GM23338 (cell line): ENCODE data around the gene MYO9A. TPM values are rescaled to one million over a fixed set of nuclear protein-coding genes. Genes with fewer than 3 reads are reported as not detected.
A peak's percentile ranks its signal among the peaks of the same experiment; 100 is the strongest.

Experiments used
- ATAC-seq: fragments of 200-7000 bp; cut with Tn5 transposase; 3 replicates; pipeline ENCODE4 v1.9.1; 2020
- DNase-seq: peaks from one replicate; pipeline ENCODE4 v3.0.0-alpha.2; 2015; ENCODE audit warnings: low spot score
- H2AFZ ChIP-seq: fragments of 200-600 bp; sonication (generic); 2 replicates; pipeline ENCODE4 v1.8.0; 2016; ENCODE audit warnings: antibody characterized with exemption, mild to moderate bottlenecking, moderate library complexity
- H3F3A ChIP-seq: fragments of 200-600 bp; sonication (generic); replicated peaks from 2 replicates; pipeline ENCODE4 v1.8.0; 2017; ENCODE audit warnings: antibody characterized with exemption, mixed run types, low read depth
- H3K27ac ChIP-seq: fragments of 200-600 bp; sonication (generic); 2 replicates; pipeline ENCODE4 v1.6.1; 2016; ENCODE audit warnings: low read depth
- H3K27me3 ChIP-seq: fragments of 200-600 bp; sonication (generic); 2 replicates; pipeline ENCODE4 v1.8.0; 2016; ENCODE audit warnings: mild to moderate bottlenecking, mixed run types, moderate library complexity; ENCODE audit not compliant: insufficient read depth
- H3K36me3 ChIP-seq: fragments of 200-600 bp; sonication (generic); 2 replicates; pipeline ENCODE4 v1.8.0; 2016; ENCODE audit warnings: mild to moderate bottlenecking; ENCODE audit not compliant: insufficient read depth
- H3K4me1 ChIP-seq: fragments of 200-600 bp; sonication (generic); 2 replicates; pipeline ENCODE4 v1.8.0; 2016; ENCODE audit warnings: mild to moderate bottlenecking, moderate library complexity; ENCODE audit not compliant: insufficient read depth
- H3K4me2 ChIP-seq: fragments of 200-600 bp; sonication (generic); 2 replicates; pipeline ENCODE4 v1.7.1; 2017; ENCODE audit warnings: mixed run types
- H3K4me3 ChIP-seq: fragments of 200-600 bp; sonication (generic); 2 replicates; pipeline ENCODE4 v1.6.1; 2016; ENCODE audit warnings: mixed run types
- H3K79me2 ChIP-seq: fragments of 200-600 bp; sonication (generic); replicated peaks from 2 replicates; pipeline ENCODE4 v1.8.0; 2017; ENCODE audit warnings: mild to moderate bottlenecking; ENCODE audit not compliant: insufficient read depth
- H3K9me2 ChIP-seq: fragments of 200-600 bp; sonication (generic); 2 replicates; pipeline ENCODE4 v1.8.0; 2017; ENCODE audit not compliant: insufficient read depth
- H4K20me1 ChIP-seq: fragments of 200-600 bp; sonication (generic); replicated peaks from 2 replicates; pipeline ENCODE4 v1.8.0; 2017; ENCODE audit warnings: mild to moderate bottlenecking; ENCODE audit not compliant: insufficient read depth
- H3K27ac Mint-ChIP-seq: 2 replicates; pipeline ENCODE4 v1.8.0; 2020; ENCODE audit warnings: inconsistent platforms, mild to moderate bottlenecking, moderate library complexity, mixed read lengths
- H3K27me3 Mint-ChIP-seq: 3 replicates; pipeline ENCODE4 v1.8.0; 2022; ENCODE audit warnings: low read depth, mild to moderate bottlenecking, moderate library complexity, mixed read lengths, inconsistent platforms; ENCODE audit not compliant: insufficient read depth, poor library complexity
- H3K36me3 Mint-ChIP-seq: 3 replicates; pipeline ENCODE4 v1.8.0; 2021; ENCODE audit warnings: low read depth, mild to moderate bottlenecking, inconsistent platforms, moderate library complexity, mixed read lengths
- H3K4me1 Mint-ChIP-seq: 3 replicates; pipeline ENCODE4 v1.8.0; 2020; ENCODE audit warnings: mild to moderate bottlenecking, inconsistent platforms, mixed read lengths
- H3K4me3 Mint-ChIP-seq: 3 replicates; pipeline ENCODE4 v1.8.0; 2021; ENCODE audit warnings: moderate library complexity, mild to moderate bottlenecking, inconsistent platforms, mixed read lengths
- H3K9me3 Mint-ChIP-seq: 3 replicates; pipeline ENCODE4 v1.8.0; 2020; ENCODE audit warnings: moderate library complexity, mild to moderate bottlenecking, inconsistent platforms, mixed read lengths
- CREB1 ChIP-seq: fragments of 250-450 bp; sonication (Bioruptor Pico); IDR thresholded peaks from 2 replicates; pipeline ENCODE4 v1.5.0; 2020; ENCODE audit warnings: low read depth, mild to moderate bottlenecking, moderate library complexity
- CTCF ChIP-seq, 2 experiments: fragments of 200-600 bp in 1 of 2; sonication (generic) in 1 of 2; conservative IDR thresholded peaks; 2 replicates each; pipeline versions ENCODE4 v1.5.1 to v1.6.1; 2016 to 2017; ENCODE audit warnings: antibody characterized with exemption in 2 of 2, low read depth in 2 of 2, mild to moderate bottlenecking in 2 of 2, moderate library complexity in 1 of 2
- ETS1 ChIP-seq: IDR thresholded peaks from 2 replicates; pipeline ENCODE4 v1.6.1; 2016; ENCODE audit warnings: antibody characterized with exemption
- EZH2 ChIP-seq: fragments of 200-600 bp; sonication (generic); IDR thresholded peaks from one replicate; pipeline ENCODE4 v1.8.0; 2017; ENCODE audit warnings: antibody characterized with exemption, mild to moderate bottlenecking, low read depth; ENCODE audit not compliant: unreplicated experiment
- EZH2phosphoT487 ChIP-seq: fragments of 200-600 bp; sonication (generic); IDR thresholded peaks from one replicate; pipeline ENCODE4 v1.8.1; 2018; ENCODE audit warnings: antibody characterized with exemption; ENCODE audit not compliant: unreplicated experiment
- NANOG ChIP-seq: IDR thresholded peaks from 2 replicates; pipeline ENCODE4 v1.6.1; 2016; ENCODE audit warnings: antibody characterized with exemption, borderline replicate concordance
- POLR2AphosphoS5 ChIP-seq: IDR thresholded peaks from 2 replicates; pipeline ENCODE4 v1.6.1; 2016; ENCODE audit warnings: antibody characterized with exemption, low read depth
- REST ChIP-seq: IDR thresholded peaks from one replicate; pipeline ENCODE4 v1.6.1; 2018; ENCODE audit warnings: antibody characterized with exemption; ENCODE audit not compliant: unreplicated experiment
- STAT1 ChIP-seq: IDR thresholded peaks from one replicate; pipeline ENCODE4 v1.6.1; 2016; ENCODE audit warnings: antibody characterized with exemption; ENCODE audit not compliant: unreplicated experiment
- ZNF114 ChIP-seq: fragments of 250-450 bp; sonication (Bioruptor Pico); IDR thresholded peaks from 2 replicates; pipeline ENCODE4 v1.5.0; 2020; ENCODE audit warnings: mild to moderate bottlenecking, moderate library complexity
- ZNF331 ChIP-seq: fragments of 250-450 bp; sonication (Bioruptor Pico); IDR thresholded peaks from 2 replicates; pipeline ENCODE4 v1.5.0; 2020; ENCODE audit warnings: low read depth, mild to moderate bottlenecking, moderate library complexity
- polyA plus RNA-seq: library from polyadenylated mRNA; unstranded; fragments of >200 nt; fragmentation: Nextera tagmentation; extraction: Ambion mirVana; gene quantifications from 2 replicates; pipeline ENCODE4 v1.2.1, GENCODE V29; 2016
- total RNA-seq: library from RNA; depleted of rRNA; stranded (reverse); fragments of >200 nt; shearing (Covaris generic); gene quantifications from 2 replicates; pipeline ENCODE4 v1.2.3, GENCODE V29; 2014

Gene MYO9A
- total and polyA plus RNA-seq, 2 experiments from 2014 or later = 11.6 to 32.8 TPM

GRCh38 chr15:71943806-71944205 is 174.1 kb downstream of the MYO9A start:
- DNase-seq (no peak), ATAC-seq (no peak)
- Histone ChIP-seq H3K9me2 (no peaks in the 10 kb centered on the region), H3K27me3 (no peaks in the 10 kb centered on the region), H3K79me2 (no peaks in the 10 kb centered on the region), H3K4me3 (no peak overlapping the region), H3F3A (no peaks in the 10 kb centered on the region), H4K20me1 (no peaks in the 10 kb centered on the region), H2AFZ (no peak overlapping the region), H3K27ac (no peak overlapping the region), H3K4me1 (no peaks in the 10 kb centered on the region), H3K36me3 (no peaks in the 10 kb centered on the region), H3K4me2 (no peak overlapping the region)
- H3K4me3 Mint-ChIP-seq = no peak overlapping the region
- no peak overlapping the region for H3K27ac Mint-ChIP-seq
- H3K27me3 Mint-ChIP-seq = no peaks in the 10 kb centered on the region
- peaks cover 2% of the 10 kb centered on the region; the same call in 1 of the 3 replicates for H3K4me1 Mint-ChIP-seq
- H3K36me3 Mint-ChIP-seq = no peaks in the 10 kb centered on the region
- TF ChIP-seq NANOG (no peak), EZH2phosphoT487 (no peak), ETS1 (no peak), CTCF (conservative IDR thresholded peaks at IDR 0.05; ENCODE audit: low read depth in 2 of 2) (no peak), CREB1 (CRISPR knock-in tag) (no peak), POLR2AphosphoS5 (no peak), ZNF331 (CRISPR knock-in tag) (no peak), ZNF114 (CRISPR knock-in tag) (no peak), EZH2 (no peak), STAT1 (no peak)
- no peaks in the 10 kb centered on the region for H3K9me3 Mint-ChIP-seq

GRCh38 chr15:71939981-71940588 is 177.9 kb downstream of the MYO9A start:
- no peak overlapping the region for H3K4me3 ChIP-seq
- H3K27ac ChIP-seq = no peak overlapping the region
- H3K27me3 ChIP-seq = no peaks in the 10 kb centered on the region
- TF ChIP-seq CREB1 (CRISPR knock-in tag) = no peak
- no peak for TF ChIP-seq NANOG
- no peak for TF ChIP-seq ZNF331 (CRISPR knock-in tag)
- no peak for TF ChIP-seq REST
- TF ChIP-seq POLR2AphosphoS5 = no peak
- TF ChIP-seq EZH2 = no peak
- TF ChIP-seq CTCF (conservative IDR thresholded peaks at IDR 0.05; ENCODE audit: low read depth in 2 of 2) = no peak
- TF ChIP-seq ETS1 = no peak
- H3K36me3 ChIP-seq = no peaks in the 10 kb centered on the region
- no peaks in the 10 kb centered on the region for H4K20me1 ChIP-seq
- Mint-ChIP-seq H3K4me1 (peaks cover 2% of the 10 kb centered on the region; the same call in 1 of the 3 replicates), H3K36me3 (no peaks in the 10 kb centered on the region), H3K9me3 (no peaks in the 10 kb centered on the region), H3K27me3 (no peaks in the 10 kb centered on the region), H3K27ac (no peak overlapping the region), H3K4me3 (no peak overlapping the region)
- H3K4me2 ChIP-seq = no peak overlapping the region
- H3F3A ChIP-seq = no peaks in the 10 kb centered on the region
- no peaks in the 10 kb centered on the region for H3K4me1 ChIP-seq
- no peak overlapping the region for H2AFZ ChIP-seq
- no peaks in the 10 kb centered on the region for H3K79me2 ChIP-seq
- H3K9me2 ChIP-seq = no peaks in the 10 kb centered on the region
- ATAC-seq (peak; percentile 53), DNase-seq (no peak)
